Ammon's horn (tissue), 1 donor: ENCODE results near the gene FAM131B.

ENCODE experiments used
- DNase-seq: peaks from one replicate; pipeline ENCODE4 v3.0.0-alpha.2; 2016; ENCODE audit warnings: low spot score

FAM131B gene

GRCh38 chr7:143382126-143382790 lies 19.7 kb upstream of the FAM131B start:
- no peak for DNase-seq

GRCh38 chr7:143381427-143382125 lies 19.1 kb upstream of the FAM131B start:
- DNase-seq: no peak

GRCh38 chr7:143380646-143381426 lies 18.3 kb upstream of the FAM131B start, which contains the start of gene ZYX:
Gene ZYX (plus strand): TSS chr7:143381345. CDS start chr7:143381572, 227 bp downstream.
- DNase-seq: peak; percentile 92

DNA sequence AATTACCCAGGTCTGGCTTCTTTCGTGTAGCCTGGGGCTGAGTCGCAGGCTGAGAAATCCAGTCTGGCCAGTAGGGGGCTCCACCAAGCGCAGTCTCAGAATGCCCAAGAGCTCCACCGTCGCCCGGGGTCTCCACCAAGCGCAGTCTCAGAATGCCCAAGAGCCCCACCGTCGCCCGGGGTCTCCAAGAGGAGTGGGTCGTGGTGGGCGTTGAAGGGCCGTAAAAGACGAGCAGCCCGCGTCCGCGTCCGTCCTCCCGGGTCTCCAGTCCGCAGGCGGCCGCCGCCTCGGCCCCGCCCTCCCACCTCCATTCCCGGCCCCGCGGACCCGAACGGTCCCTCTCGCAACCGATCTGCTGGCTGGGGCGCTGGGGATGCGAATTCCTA lies 17.7 kb upstream of the FAM131B start:
- peak; percentile 89 for DNase-seq

GRCh38 chr7:143379611-143380259 lies 17.2 kb upstream of the FAM131B start:
- DNase-seq: no peak

DNA sequence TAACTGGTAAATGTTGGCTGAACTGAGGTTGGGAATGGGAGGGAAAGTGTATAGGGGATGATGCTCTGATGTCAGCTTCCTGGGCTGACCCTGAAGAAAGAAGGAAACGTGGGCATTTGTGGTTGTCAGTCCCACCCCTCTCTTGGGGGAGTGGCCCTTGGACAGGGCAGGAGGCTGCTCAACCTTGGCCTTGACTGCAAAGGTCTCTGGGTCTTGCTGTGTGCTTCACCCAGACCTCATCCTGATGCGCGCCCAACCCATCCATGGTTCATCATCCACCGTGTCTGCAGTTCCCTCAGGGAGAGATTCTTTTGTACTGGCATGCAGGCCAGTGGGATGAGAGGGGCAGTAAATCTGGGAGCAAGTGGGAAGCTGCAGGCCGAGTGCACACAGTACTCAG lies 13.9 kb upstream of the FAM131B start:
- DNase-seq: no peak

- no peak for DNase-seq
These were observed 13.0 kb upstream of the FAM131B start for GRCh38 chr7:143375298-143376034.

GRCh38 chr7:143374561-143374960 lies 12.0 kb upstream of the FAM131B start:
- DNase-seq: no peak

DNA sequence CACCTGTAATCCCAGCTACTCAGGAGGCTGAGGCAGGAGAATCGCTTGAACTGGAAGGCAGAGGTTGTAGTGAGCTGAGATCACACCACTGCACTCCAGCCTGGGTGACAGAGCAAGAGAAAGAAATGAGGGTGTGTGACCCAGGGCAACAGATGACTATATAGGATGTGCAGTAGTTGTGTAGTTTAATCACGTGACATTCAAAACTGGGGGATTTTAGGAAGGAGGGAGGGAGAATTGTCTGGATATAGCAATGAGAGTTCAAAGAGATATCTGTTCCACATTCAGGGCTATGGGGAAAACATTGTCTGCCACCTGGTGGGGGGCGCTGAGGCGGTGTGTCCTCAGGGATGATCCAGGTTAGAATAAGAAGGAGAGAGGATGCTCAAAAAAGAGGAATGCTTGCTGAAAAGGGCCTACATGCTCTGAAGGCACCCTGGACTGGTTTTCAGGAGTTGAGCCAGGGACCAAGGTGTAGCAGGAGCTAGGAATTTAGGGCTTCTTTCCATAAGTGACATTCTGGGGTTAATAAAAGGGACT lies 10.8 kb upstream of the FAM131B start:
- no peak for DNase-seq

- DNase-seq: peak; percentile 90
These were observed 9.6 kb upstream of the FAM131B start for GRCh38 chr7:143372070-143372469.

DNA sequence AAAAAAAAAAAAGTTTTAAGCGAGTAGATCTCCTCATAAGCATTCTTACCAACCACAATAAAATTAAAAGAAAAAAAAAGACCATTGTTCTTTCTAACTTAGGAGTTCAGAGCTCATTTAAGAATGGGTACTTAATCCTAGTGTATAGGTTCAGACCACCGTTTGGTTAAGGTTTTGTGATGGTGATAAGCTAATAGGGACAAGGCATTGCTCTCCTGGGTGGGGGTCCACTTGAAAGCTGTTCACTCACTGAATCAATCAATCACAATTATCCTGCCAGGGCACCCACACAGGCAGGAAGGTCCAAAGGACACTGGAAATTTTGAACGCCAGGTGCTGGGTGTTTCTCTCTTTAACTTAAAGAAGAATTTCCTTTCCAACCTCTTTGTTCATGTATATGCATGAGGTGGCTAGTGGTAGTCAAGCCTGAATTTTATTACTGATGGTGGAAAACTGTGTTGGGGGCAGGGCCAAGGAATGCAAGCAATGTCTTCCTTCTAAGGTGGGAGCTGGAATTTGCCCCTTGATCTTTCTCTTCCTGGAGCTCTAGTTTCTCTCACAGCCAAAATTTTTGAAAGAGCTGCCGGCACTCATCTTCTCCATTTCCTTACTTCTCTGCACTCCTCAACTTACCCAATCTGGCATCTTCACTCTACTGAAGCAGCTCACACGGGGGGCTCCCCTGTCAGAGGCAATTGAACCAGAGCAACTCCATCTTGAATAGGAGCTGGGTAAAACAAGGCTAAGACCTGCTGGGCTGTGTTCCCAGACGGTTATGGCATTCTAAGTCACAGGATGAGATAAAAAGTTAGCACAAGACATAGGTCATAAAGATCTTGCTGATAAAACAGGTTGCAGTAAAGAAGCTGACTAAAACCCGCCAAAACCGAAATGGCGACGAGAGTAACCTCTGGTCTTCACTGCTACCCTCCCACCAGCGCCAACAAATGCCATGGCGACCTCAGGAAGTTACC lies 7.5 kb upstream of the FAM131B start:
- DNase-seq: no peak

DNA sequence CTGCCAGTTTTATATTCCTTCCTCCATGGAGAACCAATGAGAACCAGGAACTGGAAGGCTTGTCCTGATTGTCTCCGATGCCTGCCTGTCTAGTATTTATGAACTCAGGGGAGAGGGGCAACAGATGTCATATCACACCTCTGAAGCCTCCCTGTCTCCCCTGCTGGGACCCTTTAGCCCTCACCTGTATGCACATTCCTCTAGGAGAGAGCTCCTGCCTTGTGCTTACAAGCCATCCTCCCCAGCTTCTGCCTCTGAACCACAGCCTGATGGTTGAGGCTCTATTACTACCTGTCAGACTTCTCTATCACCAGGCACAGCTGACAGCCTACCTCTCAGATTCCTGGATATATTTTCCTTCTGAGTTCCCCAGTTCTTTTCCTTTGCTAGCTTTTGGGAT lies 5.9 kb upstream of the FAM131B start:
- DNase-seq: no peak

DNA sequence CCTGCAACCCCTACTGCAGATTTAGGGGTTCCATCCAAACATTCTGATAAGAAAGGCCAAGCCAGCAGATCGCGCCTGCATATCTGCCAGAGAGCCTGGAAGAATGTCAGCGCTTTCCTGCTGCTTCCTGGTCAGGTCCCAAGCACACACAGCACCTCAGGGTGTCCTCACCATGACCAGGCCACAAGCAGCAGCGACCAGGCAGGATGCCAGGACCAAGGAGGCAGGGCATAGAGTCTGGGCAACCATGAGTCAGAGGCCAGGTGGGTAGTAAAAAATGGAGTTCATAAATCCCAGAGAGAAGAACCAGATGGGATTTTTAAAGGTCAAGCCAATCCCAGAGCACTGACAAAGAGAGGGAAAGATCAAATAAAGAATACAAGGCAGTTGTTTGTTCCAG lies 5.5 kb upstream of the FAM131B start:
- DNase-seq: no peak

GRCh38 chr7:143363016-143363937 lies 764 bp upstream of the FAM131B start:
- DNase-seq: no peak

DNA sequence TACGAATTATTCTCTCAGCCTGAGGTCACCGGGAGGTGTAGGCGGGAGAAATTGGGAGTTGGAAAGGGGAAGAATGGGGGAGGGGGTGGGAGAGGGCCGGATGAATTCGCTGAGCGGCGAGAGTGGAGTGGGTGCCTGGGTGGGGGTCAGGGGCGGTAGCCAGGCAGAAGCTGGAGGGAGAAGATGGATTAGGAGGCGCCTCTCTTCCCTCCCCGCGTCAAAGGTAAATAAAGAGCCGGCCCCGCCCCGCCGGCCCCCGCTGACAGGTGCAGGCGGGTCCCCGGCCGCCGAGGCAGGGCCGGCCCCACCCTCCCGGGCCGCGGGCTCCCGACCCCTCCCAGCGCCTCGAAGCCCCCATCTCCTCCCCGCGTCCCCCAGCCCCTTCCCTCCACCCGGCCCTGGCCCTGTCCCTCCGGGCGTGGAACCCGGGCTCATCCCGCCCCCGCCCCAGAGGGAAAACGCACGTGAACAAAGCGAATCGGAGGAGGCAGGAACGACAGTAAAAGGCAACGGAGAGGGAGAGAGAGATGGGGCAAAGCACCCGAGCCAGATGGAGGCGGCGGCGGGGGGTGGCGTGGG lies 872 bp downstream of the FAM131B start:
- no peak for DNase-seq

GRCh38 chr7:143360788-143361551 lies 1.5 kb downstream of the FAM131B start:
- no peak for DNase-seq

GRCh38 chr7:143359771-143360353 lies 2.7 kb downstream of the FAM131B start:
- DNase-seq: no peak

GRCh38 chr7:143358626-143359025 lies 3.9 kb downstream of the FAM131B start:
- no peak for DNase-seq
